Amygdala (tissue), 56 donors: ENCODE measurements around the gene OPRM1.
"Not testable (repeated sequence)": the region's sequence is repeated elsewhere in the genome, so short reads cannot be mapped to it uniquely, and the experiment has no call there.

Experiments
- DNase-seq, 56 donors: peaks; one replicate each; lab custom pipeline; 2025; lab: John Stamatoyannopoulos, UW

Gene OPRM1

DNA sequence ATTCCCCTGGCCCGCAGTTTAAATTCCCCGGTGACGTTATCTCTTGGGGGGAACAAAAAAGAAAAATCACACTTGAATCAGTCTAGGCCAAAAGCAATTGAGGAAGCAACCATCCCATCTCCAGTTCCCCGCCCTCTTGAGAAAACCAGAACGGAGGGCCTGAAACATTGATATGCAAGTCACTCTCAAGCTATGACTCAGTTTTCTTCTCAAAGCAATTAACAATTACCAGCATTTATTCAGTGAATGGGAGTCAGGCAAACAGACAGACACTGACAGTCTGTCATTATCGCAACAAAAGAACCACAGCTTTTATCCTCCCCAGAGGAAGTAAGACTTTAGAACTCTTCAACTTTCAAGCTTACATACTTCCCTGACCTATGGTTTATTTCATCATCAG lies 100.9 kb downstream of the OPRM1 start:
- no peak for DNase-seq

GRCh38 chr6:154140743-154141142 lies 101.7 kb downstream of the OPRM1 start:
- no peak for DNase-seq

DNA sequence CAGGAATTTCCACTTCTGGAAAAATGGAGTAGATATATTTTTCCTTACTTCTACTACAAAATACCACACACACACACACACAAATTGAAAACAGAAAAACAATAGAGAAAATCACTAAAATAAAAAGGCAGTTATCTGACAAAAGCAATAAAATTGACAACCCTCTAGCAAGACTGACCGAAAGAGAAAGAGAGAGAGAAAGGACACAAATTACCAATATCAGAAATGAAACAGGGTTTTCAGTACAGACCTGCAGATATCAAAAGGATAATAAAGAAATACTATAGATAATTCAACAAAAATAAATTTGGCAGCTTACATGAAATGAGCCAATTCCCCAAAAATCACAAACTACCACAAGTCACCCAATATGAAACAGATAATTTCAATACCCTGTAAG lies 104.7 kb downstream of the OPRM1 start:
- no peak for DNase-seq

DNA sequence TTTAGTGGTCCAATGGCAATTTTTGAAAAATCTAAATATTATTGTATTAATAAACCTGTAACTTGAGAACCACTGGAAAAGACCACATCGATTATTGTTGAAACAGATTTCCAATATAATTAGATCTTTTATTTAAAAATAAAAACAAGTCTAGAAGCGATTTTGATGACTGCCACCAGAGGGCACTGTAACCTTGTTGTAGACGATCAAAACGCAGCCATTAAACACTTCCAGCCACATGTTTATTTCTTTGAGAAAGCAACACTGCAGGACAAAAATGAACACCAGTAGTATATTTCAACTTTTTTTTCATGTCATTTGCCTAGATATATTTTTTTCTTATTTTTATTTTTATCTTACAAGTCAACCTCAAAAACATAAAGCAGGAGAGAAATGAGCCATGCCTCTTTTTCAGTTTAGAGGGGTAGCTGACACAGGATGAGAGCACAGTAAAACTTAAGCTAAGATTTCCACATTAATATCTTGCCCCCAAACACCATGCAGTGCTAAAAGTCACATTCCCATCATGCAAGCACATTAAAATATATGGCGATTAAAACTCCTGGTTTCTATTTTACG lies 115.4 kb downstream of the OPRM1 start:
- peak in 21 of 56 donors; percentile 2 to 78 (median 17) for DNase-seq

DNA sequence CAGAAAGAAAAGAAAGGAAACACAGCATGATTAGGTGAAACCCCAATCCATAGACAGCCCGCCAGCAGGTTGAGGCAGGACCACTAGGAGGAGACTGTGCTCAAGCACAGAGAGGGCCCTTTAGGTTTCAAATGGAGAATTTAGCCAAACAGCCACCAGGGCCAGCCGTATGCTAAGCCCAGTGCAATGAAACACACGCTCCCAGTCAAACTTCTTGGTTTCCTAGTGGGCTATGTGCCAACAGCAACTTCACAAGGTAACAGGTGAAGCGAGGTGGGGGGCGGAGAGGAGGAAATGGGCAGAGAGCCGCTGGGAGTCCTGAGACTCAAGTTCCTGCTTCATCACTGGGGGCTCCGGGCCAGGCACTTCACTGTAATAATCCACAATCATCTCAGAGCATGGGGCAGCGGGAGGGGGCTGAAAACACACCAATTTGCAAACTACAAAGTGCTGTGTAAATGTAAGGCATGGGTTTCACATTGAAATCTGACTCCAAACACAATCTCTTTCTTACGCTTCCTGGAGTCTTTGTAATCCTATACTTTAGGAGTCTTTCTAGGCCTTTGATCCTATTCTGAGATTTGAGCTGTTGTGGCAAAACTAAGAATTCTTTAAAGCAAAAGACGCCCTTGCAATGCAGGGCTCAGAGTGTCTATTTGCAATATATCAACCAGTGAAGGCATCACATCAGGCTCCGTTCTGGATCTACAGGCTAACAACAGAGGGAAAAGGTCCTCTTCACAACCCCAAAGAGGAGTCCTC lies 117.3 kb downstream of the OPRM1 start:
- DNase-seq: peak in 1 of 56 donors; percentile 17

DNA sequence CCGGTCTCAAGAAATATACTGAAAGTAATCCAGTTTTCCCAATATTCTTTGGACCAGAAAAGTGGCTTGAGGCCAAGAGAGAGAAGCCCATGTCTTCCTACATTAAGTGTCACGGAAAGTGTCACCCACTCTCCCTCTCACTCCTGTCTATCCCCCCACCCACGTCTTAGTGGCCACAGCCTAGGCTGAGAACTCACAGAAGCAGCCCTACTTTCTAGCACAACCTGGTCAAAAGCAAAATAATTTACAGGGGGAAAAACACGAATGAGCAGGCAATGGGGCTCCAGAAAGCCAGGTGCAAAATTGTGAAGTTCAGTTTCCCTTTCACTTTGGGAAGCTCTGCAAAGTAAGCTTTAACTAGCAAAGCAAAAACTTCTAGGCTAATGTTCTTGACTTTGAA lies 118.0 kb downstream of the OPRM1 start:
- DNase-seq: no peak

GRCh38 chr6:154157706-154158105 lies 118.7 kb downstream of the OPRM1 start:
- no peak for DNase-seq

DNA sequence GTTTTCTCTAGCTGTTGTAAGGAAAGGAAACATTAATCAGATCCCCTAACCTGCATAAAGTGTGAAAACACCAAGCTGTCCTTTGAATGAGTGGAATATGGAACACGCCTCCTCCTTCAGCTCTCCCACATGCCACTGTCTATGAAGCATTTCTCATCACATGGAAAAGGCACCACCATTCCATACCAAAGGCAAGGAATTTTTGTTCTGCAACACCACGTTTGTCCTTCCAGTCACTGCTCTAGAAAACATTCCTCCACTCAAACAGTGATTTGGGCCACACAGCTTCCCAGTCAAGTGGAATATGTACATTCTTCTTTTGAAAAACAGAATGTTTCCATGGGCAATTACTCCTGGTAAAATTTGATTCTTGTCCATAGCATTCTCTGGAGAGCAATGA lies 120.1 kb downstream of the OPRM1 start:
- no peak for DNase-seq

- DNase-seq: no peak
Observed at GRCh38 chr6:154161689-154162088, 122.6 kb downstream of the OPRM1 start.

DNA sequence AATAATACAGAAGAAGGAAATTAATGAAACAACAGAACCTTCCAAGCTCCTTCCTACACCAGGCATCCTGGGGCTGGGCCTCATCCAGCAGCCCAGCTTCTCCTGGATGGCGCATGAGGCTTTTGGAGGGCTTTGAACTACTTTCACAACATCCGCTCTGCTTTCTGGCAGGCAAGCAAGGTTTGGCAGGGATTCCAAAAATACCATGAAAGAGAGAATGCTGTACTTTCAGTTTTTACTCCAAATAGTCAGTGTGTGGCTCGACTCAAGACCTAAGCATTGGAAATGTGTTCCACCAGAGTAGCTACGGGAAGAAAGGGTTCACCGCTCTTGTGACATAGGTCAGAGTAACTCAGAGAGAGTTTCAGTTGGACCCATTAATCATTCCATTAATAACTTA lies 125.4 kb downstream of the OPRM1 start:
- peak in 30 of 56 donors; percentile 9 to 65 (median 30) for DNase-seq

GRCh38 chr6:154165478-154165877 lies 126.4 kb downstream of the OPRM1 start:
- no peak for DNase-seq

- DNase-seq: no peak
Observed at GRCh38 chr6:154166140-154166539, 127.1 kb downstream of the OPRM1 start.

- peak in 1 of 56 donors; percentile 11 for DNase-seq
Observed at GRCh38 chr6:154167126-154167525, 128.1 kb downstream of the OPRM1 start.

- peak in 6 of 56 donors; percentile 14 to 52 (median 22) for DNase-seq
Observed at GRCh38 chr6:154169193-154169847, 130.3 kb downstream of the OPRM1 start.

GRCh38 chr6:154170106-154170505 lies 131.1 kb downstream of the OPRM1 start:
- no peak for DNase-seq

- DNase-seq: not testable (repeated sequence)
Observed at GRCh38 chr6:154172393-154172792, 133.4 kb downstream of the OPRM1 start.

DNA sequence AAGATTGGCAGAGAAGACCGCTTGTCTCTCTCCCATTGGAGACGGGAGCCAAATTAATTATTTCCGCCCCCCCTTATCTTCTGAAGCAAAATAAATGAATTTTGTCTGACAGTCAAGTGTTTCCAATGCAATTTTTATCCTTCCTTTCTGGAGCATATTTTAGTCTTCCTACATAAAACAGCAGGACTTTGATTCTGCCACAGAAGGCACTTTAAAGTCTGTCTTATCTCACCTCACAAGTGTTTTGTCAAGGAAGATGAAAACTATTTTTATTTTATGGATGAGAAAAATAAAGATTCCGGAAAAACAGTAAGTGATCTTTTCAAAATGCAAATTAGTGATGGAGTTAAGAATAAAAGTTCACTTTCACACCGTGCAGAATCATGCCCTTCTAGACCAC lies 140.4 kb downstream of the OPRM1 start:
- DNase-seq: no peak

GRCh38 chr6:154187203-154187602 lies 148.2 kb downstream of the OPRM1 start:
- no peak for DNase-seq

GRCh38 chr6:154187714-154188113 lies 148.7 kb downstream of the OPRM1 start:
- no peak for DNase-seq

- no peak for DNase-seq
Observed at GRCh38 chr6:154196333-154196885, 157.4 kb downstream of the OPRM1 start.

DNA sequence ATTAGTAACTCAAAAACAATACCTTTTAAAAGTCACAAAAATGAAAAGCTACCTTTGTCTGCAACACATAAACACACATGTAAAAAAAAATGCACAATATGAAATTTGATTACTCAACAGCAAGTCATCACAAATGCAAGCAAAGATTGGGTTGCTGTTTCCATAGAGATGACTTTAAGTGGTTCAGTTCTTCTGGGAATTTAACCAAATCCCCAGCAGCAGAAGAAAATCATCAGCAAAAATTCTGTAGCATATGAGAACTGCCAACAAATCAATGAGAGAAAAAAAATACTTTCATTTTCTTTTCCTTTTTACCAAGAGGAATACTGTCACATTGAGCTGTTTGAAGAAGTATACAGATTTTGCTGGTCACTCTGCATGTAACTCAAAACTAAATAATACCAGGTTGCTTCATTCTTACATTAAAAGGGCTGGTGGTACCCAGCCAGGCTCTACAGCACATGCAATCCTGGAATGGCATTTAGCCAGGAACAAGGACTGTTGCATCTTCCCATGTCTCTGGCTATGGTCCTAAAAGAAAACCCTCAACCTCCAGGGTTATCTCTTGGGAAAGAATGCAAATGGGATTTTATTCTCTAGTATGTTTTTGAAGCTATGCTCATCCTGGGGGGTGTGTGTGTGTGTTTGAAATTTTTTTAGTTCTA lies 158.3 kb downstream of the OPRM1 start:
- no peak for DNase-seq
